NCI-H146 (cell line): Measurements from ENCODE around the gene C11orf86.
"Not testable (repeated sequence)": the region's sequence is repeated elsewhere in the genome, so short reads cannot be mapped to it uniquely, and the experiment has no call there.

Experiments
- DNase-seq: peaks from one replicate; lab custom pipeline; 2025; lab: John Stamatoyannopoulos, UW

The C11orf86 gene

GRCh38 chr11:66967670-66968425 is 7.3 kb upstream of the C11orf86 start:
- no peak for DNase-seq

GRCh38 chr11:66969584-66970225 is 5.4 kb upstream of the C11orf86 start:
- DNase-seq, result no peak

DNA sequence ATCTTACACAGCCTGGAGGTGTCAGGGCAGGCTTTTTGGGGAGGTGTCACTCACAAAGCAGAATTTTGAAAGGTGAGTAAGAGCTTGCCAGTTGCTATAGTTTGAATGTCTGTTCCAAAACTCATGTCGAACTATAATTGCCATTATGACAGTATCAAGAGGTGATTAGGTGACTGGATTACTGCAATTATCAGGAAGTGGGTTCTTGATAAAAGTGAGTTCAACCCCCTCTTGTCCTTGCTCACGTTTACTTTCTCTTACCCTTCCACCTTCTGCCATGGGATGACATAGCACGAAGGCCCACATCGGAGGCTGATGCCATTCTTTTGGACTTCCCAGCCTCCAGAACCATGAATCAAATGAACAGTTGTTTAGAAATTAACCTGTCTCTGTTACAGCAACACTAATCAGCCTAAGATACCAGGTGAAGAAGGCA is 4.7 kb upstream of the C11orf86 start:
- no peak for DNase-seq

- DNase-seq, result no peak
Measured at GRCh38 chr11:66970807-66971442, 4.2 kb upstream of the C11orf86 start.

DNA sequence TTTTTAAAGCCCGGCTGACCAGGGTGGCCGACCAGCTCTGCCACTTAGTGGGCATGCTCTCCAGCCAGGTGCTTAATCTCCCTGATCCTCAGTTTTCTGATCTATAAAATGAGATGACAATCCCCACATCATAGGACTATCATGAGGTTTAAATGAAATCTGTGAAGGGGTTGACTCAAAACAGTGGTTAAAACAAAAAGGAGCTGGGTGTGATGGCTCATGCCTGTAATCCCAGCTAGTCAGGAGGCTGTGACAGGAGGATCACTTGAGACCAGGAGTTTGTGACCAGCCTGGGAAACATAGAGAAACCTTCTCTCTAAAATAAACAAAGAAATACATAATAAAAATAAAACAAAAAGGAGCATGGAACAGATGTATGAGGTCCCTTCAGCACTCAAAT is 3.6 kb upstream of the C11orf86 start:
- DNase-seq, result no peak

DNA sequence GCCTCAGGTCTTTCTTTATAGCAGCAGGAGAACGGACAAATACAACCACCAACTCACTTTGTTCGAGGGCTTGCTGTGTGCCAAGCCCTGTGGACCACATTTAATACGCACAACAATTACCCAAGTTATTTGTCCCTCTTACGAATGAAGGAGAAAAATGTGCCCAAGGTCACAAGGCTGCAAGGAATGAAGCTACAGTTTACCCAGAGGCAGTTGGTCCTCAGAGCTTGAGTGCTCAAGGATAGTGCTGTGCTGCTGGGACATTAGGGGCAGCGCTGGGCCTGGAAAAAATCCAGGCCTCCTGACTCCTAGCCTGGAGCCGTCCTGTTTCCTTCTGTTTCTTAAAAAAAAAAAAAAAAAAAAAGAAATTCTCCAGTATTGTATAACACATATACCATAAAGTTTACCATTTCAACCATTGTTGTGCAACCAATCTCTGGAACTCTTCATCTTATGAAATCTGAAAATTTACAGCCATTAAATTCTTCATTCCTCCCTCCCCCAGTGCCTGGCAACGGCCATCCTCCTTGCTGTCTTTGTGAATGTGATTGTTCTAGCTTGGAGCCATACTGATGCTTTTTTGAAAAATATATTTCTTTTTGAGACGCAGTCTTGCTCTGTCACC is 1.0 kb upstream of the C11orf86 start:
- no peak for DNase-seq

DNA sequence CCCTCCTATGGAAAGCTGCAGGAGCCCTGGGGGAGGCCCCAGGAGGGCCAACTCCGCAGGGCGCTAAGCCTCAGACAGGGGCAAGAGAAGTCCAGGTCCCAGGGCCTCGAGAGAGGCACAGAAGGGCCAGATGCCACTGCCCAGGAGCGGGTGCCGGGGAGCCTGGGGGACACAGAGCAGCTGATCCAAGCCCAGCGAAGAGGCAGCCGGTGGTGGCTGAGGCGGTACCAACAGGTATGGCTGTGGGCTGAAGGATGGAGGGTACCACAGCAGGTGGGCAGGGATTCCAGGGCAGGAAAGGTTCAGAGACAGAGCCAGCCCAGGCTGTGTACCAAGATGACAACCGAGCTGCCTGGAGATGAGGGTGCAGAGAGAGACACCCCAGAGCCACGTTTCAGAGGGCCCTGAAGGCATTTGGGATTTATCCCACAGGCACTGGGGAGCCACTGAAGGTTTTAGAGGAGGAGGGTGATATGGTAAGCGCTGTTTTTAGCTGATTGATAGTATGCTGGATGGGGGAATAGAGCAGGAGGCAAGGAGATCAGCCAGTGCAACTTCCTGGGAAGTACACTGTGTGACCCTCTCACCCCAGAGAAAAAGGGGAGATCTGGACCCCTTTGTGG is 412 bp downstream of the C11orf86 start:
- no peak for DNase-seq

DNA sequence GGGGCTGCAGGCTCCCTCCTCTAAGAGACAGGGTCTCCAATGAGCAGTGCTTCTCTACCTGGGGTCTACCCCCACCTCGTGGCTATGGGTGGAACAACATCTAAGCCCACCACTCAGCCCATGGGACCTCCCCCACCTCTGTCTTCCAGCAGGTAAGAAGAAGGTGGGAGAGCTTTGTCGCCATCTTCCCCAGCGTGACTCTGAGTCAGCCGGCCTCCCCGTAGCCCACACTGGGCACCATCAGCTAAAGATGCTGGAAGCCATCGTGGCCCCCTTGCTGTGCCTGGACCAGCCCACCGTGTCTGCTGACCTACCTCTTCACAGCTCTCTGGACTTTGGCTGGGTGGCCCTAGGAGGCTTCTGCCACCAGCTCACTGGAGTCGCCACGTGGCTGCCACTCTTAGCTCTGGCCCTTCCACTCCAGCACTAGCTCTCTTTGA is 944 bp downstream of the C11orf86 start:
- no peak for DNase-seq

GRCh38 chr11:66976925-66977324 is 1.8 kb downstream of the C11orf86 start:
- DNase-seq, result no peak

DNA sequence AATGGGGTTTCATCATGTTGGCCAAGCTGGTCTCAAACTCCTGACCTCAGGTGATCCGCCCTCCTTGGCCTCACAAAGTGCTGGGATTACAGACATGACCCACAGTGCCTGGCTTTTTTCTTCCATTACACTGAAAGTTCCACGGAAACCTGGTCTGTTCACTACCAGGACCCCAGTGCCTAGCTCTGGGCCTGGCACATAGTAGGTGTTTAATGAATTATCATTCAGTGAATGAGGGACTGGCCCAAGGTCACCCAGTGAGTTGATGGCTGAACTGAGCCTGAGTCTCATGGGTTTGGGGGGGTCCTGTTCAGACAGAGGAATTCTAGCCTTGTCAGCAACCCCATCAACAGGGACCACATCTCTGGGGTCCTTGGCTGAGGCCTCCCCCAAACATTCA is 3.1 kb downstream of the C11orf86 start:
- no peak for DNase-seq

DNA sequence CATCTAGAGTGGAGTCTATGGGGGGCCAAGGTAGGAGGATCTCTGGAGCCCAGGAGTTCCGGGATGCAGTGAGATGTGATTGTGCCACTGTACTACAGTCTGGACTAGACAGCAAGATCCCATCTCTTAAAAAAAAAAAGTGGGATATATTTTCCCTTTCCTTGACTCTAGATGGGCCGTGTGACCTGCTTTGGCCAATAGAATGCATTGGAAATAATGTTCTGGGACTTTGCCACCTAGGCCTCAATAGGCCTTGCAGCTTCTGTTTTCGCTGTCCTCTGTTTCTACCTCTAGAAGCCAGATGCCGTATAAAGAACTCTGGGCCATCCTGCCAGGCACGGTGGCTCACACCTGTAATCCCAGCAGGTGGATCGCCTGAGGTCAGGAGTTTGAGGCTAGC is 3.6 kb downstream of the C11orf86 start:
- DNase-seq, result no peak

DNA sequence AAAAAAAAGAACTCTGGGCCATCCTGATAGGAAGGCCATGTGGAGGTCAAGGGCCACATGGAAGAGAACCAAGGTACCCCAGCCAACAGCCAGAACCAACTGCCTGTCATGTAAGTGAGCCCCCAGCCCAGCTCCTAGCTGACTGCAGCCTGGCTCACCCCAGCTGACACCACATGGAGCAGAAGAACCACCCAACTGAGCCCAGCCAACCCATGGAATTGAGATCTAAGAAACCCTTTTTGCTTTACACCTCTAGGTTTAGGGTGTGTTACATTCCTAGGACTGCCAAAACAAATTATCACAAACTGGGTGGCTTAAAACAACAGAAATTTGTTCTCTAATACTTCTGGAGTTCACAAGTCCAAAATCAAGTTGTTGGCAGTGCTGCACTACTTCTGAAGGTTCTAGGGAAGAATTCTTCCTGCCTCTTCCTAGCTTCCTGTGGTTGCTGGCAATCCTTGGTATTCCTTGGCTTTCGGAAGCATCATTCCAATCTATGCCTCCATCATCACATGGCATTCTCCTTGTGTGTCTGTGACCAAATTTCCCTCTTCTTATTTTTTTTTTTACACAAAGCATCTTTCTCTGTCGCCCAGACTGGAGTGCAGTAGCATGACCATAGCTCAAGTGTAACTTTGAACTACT is 4.4 kb downstream of the C11orf86 start:
- DNase-seq, result no peak

GRCh38 chr11:66981976-66982578 is 7.0 kb downstream of the C11orf86 start:
- peak; percentile 86 for DNase-seq

DNA sequence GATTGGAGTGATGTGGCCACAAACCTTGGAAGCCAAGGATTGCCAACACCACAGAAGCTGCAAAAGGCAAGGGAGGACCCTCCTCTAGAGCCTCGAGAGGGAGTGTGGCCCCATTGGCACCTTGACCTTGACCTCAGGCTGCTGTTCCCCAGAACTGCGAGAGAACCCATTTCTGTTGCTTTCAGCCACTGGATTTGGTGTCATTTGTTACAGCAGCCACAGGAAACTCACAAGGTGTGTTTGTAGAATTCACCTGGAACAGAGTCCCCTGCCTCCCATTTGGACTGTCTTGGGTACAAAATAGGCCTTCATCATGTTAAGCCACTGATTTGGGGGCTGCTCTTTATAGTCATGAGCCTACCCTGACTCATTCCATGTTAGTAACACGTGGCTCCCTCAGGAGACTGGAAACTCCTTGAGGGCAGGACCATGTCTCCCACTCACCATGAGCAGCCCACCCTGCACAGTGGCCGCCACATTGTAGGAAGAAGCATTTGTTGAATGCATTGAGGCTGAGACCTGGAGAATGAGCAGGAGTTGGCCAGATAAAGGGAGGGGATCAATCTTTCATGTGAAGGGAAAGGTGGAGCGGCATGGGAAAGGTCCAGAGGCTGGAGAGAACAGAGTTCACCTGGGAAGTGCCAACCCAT is 8.3 kb downstream of the C11orf86 start:
- no peak for DNase-seq

GRCh38 chr11:66985508-66986177 is 10.5 kb downstream of the C11orf86 start:
- DNase-seq, result no peak

DNA sequence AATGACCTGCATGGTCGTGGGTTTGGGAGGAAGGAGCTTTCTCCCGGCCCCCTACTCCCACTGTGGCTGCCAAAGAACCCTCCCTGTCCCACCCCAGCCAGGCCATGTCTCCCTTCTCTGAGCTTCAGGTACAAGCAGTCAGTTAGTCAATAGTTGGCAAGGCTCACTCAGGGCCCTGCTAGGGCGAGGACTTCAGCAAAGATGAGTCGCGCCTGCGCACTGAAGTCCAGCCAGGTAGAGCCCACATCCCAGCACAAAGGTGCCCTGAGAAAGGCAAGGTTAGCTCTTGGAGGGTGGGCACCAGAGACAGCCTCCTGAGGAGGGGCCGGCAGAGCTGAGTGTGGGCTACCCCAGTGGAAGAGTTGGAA is 11.1 kb downstream of the C11orf86 start:
- no peak for DNase-seq

GRCh38 chr11:66987158-66987620 is 12.1 kb downstream of the C11orf86 start:
- no peak for DNase-seq

DNA sequence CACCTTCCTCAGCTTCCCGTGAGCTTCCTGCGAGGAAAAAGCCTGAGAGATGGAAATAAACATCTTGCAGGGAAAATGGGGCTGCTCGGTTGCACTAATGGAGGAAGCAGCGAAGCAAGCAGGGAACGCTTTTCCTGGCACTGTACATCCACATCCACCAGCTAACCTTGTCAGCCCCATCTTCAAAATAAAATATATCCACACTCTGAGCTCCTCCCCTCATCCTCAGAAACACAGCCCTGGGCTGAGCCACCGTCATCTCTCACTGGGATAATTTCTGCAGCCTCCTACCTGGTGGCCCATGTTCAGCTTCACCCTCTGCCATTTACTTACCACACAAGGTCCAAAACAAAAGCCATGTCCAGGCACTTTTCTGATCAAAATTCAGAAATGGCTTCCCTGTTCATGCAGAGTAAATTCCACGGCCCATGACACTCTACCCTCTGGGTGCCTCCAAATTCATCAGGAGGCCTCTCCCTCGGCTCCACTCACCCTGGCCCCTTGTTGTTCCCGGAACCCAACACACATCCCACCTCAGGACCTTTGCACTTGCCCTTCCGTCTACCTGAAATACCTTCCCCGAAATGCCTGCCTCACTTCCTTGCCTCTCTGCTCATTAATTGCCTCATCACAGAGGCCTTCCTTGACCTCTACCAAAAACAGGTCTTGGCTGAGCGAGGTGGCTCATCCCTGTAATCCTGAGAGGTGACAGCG is 13.0 kb downstream of the C11orf86 start:
- no peak for DNase-seq

- not testable (repeated sequence) for DNase-seq
Measured at GRCh38 chr11:66988741-66989140, 13.6 kb downstream of the C11orf86 start.
